G401 (cell line): ENCODE data around the gene MYH9. TPM values are rescaled to one million over a fixed set of nuclear protein-coding genes. Genes with fewer than 3 reads are reported as not detected.

ENCODE experiments used
- DNase-seq: peaks from one replicate; pipeline ENCODE4 v3.0.0-alpha.2; 2015; ENCODE audit warnings: low spot score
- in situ Hi-C: cut with HindIII; loops from 2 replicates; pipeline ENCODE4 v1.10.0; 2016; ENCODE audit warnings: low sequenced_read_pairs, mixed read lengths
- total RNA-seq: library from RNA; depleted of rRNA; stranded (reverse); fragments of >200 nt; shearing (Covaris generic); gene quantifications from 2 replicates; pipeline ENCODE4 v1.2.3, GENCODE V29; 2014

MYH9 gene
- total RNA-seq, 1 experiment from 2014 or later = 185 TPM

- DNase-seq = no peak
- in situ Hi-C loops = no loop called here
These were observed 141.0 kb downstream of the MYH9 start for GRCh38 chr22:36246718-36247117.

GRCh38 chr22:36245805-36246356 lies 141.9 kb downstream of the MYH9 start:
- in situ Hi-C loops = no loop called here
- no peak for DNase-seq

GRCh38 chr22:36244522-36245391 lies 143.0 kb downstream of the MYH9 start:
- no peak for DNase-seq
- in situ Hi-C loops = no loop called here

GRCh38 chr22:36243986-36244385 lies 143.8 kb downstream of the MYH9 start:
- in situ Hi-C loops = no loop called here
- DNase-seq = peak; percentile 20

- peak; percentile 93 for DNase-seq
- in situ Hi-C loops = no loop called here
These were observed 148.2 kb downstream of the MYH9 start, which contains the start of gene APOL2 for GRCh38 chr22:36239401-36240171. TSS of gene APOL2 (minus strand) at chr22:36239527. CDS start at chr22:36233162, 6,365 bp downstream.

- no peak for DNase-seq
- in situ Hi-C loops = no loop called here
These were observed 148.7 kb downstream of the MYH9 start for GRCh38 chr22:36239150-36239400.

GRCh38 chr22:36238373-36239149 lies 149.2 kb downstream of the MYH9 start:
- in situ Hi-C loops = no loop called here
- DNase-seq = peak; percentile 50

- in situ Hi-C loops = no loop called here
- peak; percentile 64 for DNase-seq
These were observed 150.1 kb downstream of the MYH9 start for GRCh38 chr22:36237462-36238372.

GRCh38 chr22:36236388-36237319 lies 151.1 kb downstream of the MYH9 start:
- no peak for DNase-seq
- in situ Hi-C loops = no loop called here

GRCh38 chr22:36235585-36235984 lies 152.2 kb downstream of the MYH9 start:
- in situ Hi-C loops = no loop called here
- DNase-seq = no peak

- DNase-seq = no peak
- in situ Hi-C loops = no loop called here
These were observed 152.8 kb downstream of the MYH9 start for GRCh38 chr22:36234919-36235318.

GRCh38 chr22:36234213-36234612 lies 153.6 kb downstream of the MYH9 start:
- DNase-seq = no peak
- in situ Hi-C loops = no loop called here

GRCh38 chr22:36233796-36234195 lies 154.0 kb downstream of the MYH9 start:
- in situ Hi-C loops = no loop called here

GRCh38 chr22:36232715-36233401 lies 154.9 kb downstream of the MYH9 start:
- no peak for DNase-seq
- in situ Hi-C loops = no loop called here

More at GRCh38 chr22:36233796-36234195, 154.0 kb downstream of the MYH9 start:
- no peak for DNase-seq
